Chondrocyte (in vitro differentiated cells): ENCODE results near the gene GRIK1. TPM values are rescaled to one million over a fixed set of nuclear protein-coding genes. Genes with fewer than 3 reads are reported as not detected.

Experiments used
- DNase-seq: peaks from one replicate; pipeline ENCODE4 v3.0.0; 2021; ENCODE audit warnings: mixed read lengths, low spot score
- H3K27ac Mint-ChIP-seq: one replicate; pipeline ENCODE4 v1.8.0; 2021; ENCODE audit warnings: mild to moderate bottlenecking, moderate library complexity, mixed read lengths; ENCODE audit not compliant: unreplicated experiment
- H3K27me3 Mint-ChIP-seq: 2 replicates; pipeline ENCODE4 v1.8.0; 2021; ENCODE audit warnings: low read depth, mixed read lengths
- H3K36me3 Mint-ChIP-seq: 2 replicates; pipeline ENCODE4 v1.8.0; 2021; ENCODE audit warnings: low read depth, mixed read lengths
- H3K4me1 Mint-ChIP-seq: 2 replicates; pipeline ENCODE4 v1.8.0; 2021; ENCODE audit warnings: low read depth, mild to moderate bottlenecking, mixed read lengths
- H3K4me3 Mint-ChIP-seq: one replicate; pipeline ENCODE4 v1.8.0; 2021; ENCODE audit warnings: mild to moderate bottlenecking, moderate library complexity, mixed read lengths; ENCODE audit not compliant: unreplicated experiment
- H3K9me3 Mint-ChIP-seq: 2 replicates; pipeline ENCODE4 v1.8.0; 2021; ENCODE audit warnings: low read depth, mixed read lengths
- CTCF ChIP-seq: fragments of 200-600 bp; sonication (generic); IDR thresholded peaks from 2 replicates; pipeline ENCODE4 v1.5.0; 2021; ENCODE audit warnings: antibody characterized with exemption, mild to moderate bottlenecking, moderate library complexity
- total RNA-seq: library from RNA; stranded (reverse); gene quantifications from 3 replicates; pipeline ENCODE4 v1.2.1, GENCODE V29; 2021

Gene GRIK1
- total RNA-seq, 1 donor from 2014 or later = 1.2 TPM

GRCh38 chr21:29822064-29822463 is 117.7 kb downstream of the GRIK1 start:
- H3K4me3 Mint-ChIP-seq = no peak overlapping the region
- DNase-seq = no peak
- H3K27me3 Mint-ChIP-seq = no peaks in the 10 kb centered on the region
- H3K9me3 Mint-ChIP-seq = no peaks in the 10 kb centered on the region
- H3K27ac Mint-ChIP-seq = no peak overlapping the region
- no peaks in the 10 kb centered on the region for H3K36me3 Mint-ChIP-seq
- TF ChIP-seq CTCF = no peak
- H3K4me1 Mint-ChIP-seq = no peaks in the 10 kb centered on the region

GRCh38 chr21:29821230-29821629 is 118.6 kb downstream of the GRIK1 start:
- Mint-ChIP-seq H3K9me3 (no peaks in the 10 kb centered on the region), H3K36me3 (no peaks in the 10 kb centered on the region), H3K27ac (no peak overlapping the region), H3K4me3 (no peak overlapping the region), H3K27me3 (peaks cover 2% of the 10 kb centered on the region), H3K4me1 (no peaks in the 10 kb centered on the region)
- DNase-seq = no peak
- no peak for TF ChIP-seq CTCF

GRCh38 chr21:29819675-29820326 is 120.0 kb downstream of the GRIK1 start:
- no peak for DNase-seq
- TF ChIP-seq CTCF = no peak
- peaks cover 4% of the 10 kb centered on the region for H3K9me3 Mint-ChIP-seq
- no peak overlapping the region for H3K4me3 Mint-ChIP-seq
- no peaks in the 10 kb centered on the region for H3K4me1 Mint-ChIP-seq
- no peak overlapping the region for H3K27ac Mint-ChIP-seq
- H3K27me3 Mint-ChIP-seq = peaks cover 6% of the 10 kb centered on the region
- H3K36me3 Mint-ChIP-seq = no peaks in the 10 kb centered on the region

GRCh38 chr21:29818383-29818921 is 121.3 kb downstream of the GRIK1 start:
- no peaks in the 10 kb centered on the region for H3K4me1 Mint-ChIP-seq
- no peak for DNase-seq
- H3K36me3 Mint-ChIP-seq = no peaks in the 10 kb centered on the region
- H3K27me3 Mint-ChIP-seq = peaks cover 6% of the 10 kb centered on the region
- H3K27ac Mint-ChIP-seq = no peak overlapping the region
- H3K9me3 Mint-ChIP-seq = peaks cover 4% of the 10 kb centered on the region
- no peak for TF ChIP-seq CTCF
- no peak overlapping the region for H3K4me3 Mint-ChIP-seq

- Mint-ChIP-seq H3K36me3 (no peaks in the 10 kb centered on the region), H3K9me3 (peaks cover 4% of the 10 kb centered on the region), H3K27me3 (peaks cover 6% of the 10 kb centered on the region), H3K4me1 (no peaks in the 10 kb centered on the region), H3K4me3 (no peak overlapping the region), H3K27ac (no peak overlapping the region)
- no peak for DNase-seq
- no peak for TF ChIP-seq CTCF
Observed at GRCh38 chr21:29817450-29817849, 122.3 kb downstream of the GRIK1 start.
